ENCODE data around the gene FAH.
"Not testable (repeated sequence)": the region's sequence is repeated elsewhere in the genome, so short reads cannot be mapped to it uniquely, and the experiment has no call there.

Gene FAH
- 2.3 to 20.9 (median 8.4) reads per million in 3 experiments for total RNA-seq

GRCh38 chr15:80152896-80153876 is at the start of gene FAH:
TSS of gene FAH (plus strand) at chr15:80152999. CDS start at chr15:80153055, 56 bp downstream.
- peak; percentile 40 for DNase-seq

- no peak for DNase-seq
Measured at GRCh38 chr15:80105193-80105592, 47.6 kb upstream of the FAH start.

GRCh38 chr15:80105595-80105994 is 47.2 kb upstream of the FAH start:
- DNase-seq = no peak

- DNase-seq = no peak
Measured at GRCh38 chr15:80106051-80106450, 46.7 kb upstream of the FAH start.

GRCh38 chr15:80107204-80107603 is 45.6 kb upstream of the FAH start:
- DNase-seq = no peak

GRCh38 chr15:80107774-80108173 is 45.0 kb upstream of the FAH start:
- no peak for DNase-seq

- no peak for DNase-seq
Measured at GRCh38 chr15:80109388-80109787, 43.4 kb upstream of the FAH start.

- no peak for DNase-seq
Measured at GRCh38 chr15:80110920-80111319, 41.9 kb upstream of the FAH start.

- no peak for DNase-seq
Measured at GRCh38 chr15:80114114-80114513, 38.7 kb upstream of the FAH start.

- no peak for DNase-seq
Measured at GRCh38 chr15:80115021-80115420, 37.8 kb upstream of the FAH start.

GRCh38 chr15:80118956-80119355 is 33.8 kb upstream of the FAH start:
- DNase-seq = no peak

GRCh38 chr15:80120636-80121035 is 32.2 kb upstream of the FAH start:
- no peak for DNase-seq

- no peak for DNase-seq
Measured at GRCh38 chr15:80121546-80121945, 31.3 kb upstream of the FAH start.

GRCh38 chr15:80123034-80123433 is 29.8 kb upstream of the FAH start:
- no peak for DNase-seq

- not testable (repeated sequence) for DNase-seq
Measured at GRCh38 chr15:80127253-80127652, 25.5 kb upstream of the FAH start.

- no peak for DNase-seq
Measured at GRCh38 chr15:80127911-80128310, 24.9 kb upstream of the FAH start.

- DNase-seq = no peak
Measured at GRCh38 chr15:80132382-80132781, 20.4 kb upstream of the FAH start.

- DNase-seq = no peak
Measured at GRCh38 chr15:80136854-80137253, 15.9 kb upstream of the FAH start.

GRCh38 chr15:80138961-80139360 is 13.8 kb upstream of the FAH start:
- no peak for DNase-seq

- DNase-seq = no peak
Measured at GRCh38 chr15:80140909-80141308, 11.9 kb upstream of the FAH start.

GRCh38 chr15:80141916-80142598 is 10.7 kb upstream of the FAH start:
- DNase-seq = no peak

GRCh38 chr15:80142646-80143045 is 10.2 kb upstream of the FAH start:
- no peak for DNase-seq

- no peak for DNase-seq
Measured at GRCh38 chr15:80151148-80151547, 1.7 kb upstream of the FAH start.

- DNase-seq = no peak
Measured at GRCh38 chr15:80151576-80151975, 1.2 kb upstream of the FAH start.
